HEK293 (cell line): ENCODE data around the gene CCR6.

Source experiments
- CTCF ChIA-PET: fragments of 350-600 bp; formaldehyde crosslinking; extraction: SDS; loops from one replicate; lab custom pipeline; 2021; ENCODE audit warnings: antibody characterized with exemption; lab: Yijun Ruan, JAX
- POLR2A ChIA-PET: fragments of 300-600 bp; formaldehyde crosslinking; extraction: SDS; loops from one replicate; lab custom pipeline; 2020; ENCODE audit warnings: antibody characterized with exemption, inconsistent platforms; lab: Yijun Ruan, JAX
- H3K27ac ChIP-seq: fragments of 200-500 bp; sonication (Bioruptor generic); 2 replicates; pipeline ENCODE4 v1.5.1; 2014; ENCODE audit warnings: low read depth, low read length, control low read depth, inconsistent platforms; ENCODE audit errors: extremely low read depth
- H3K36me3 ChIP-seq, 2 experiments: fragments of 200-500 bp in 1 of 2; sonication (Bioruptor generic) in 1 of 2; 1 replicate in 1 of 2; 2 replicates in 1 of 2; pipeline ENCODE4 v1.5.1; 2014 to 2017; ENCODE audit warnings: inconsistent platforms in 2 of 2, low read length in 2 of 2; ENCODE audit not compliant: control insufficient read depth in 2 of 2, insufficient read depth in 1 of 2
- H3K4me1 ChIP-seq: fragments of 200-500 bp; sonication (Bioruptor generic); 2 replicates; pipeline ENCODE4 v1.5.1; 2014; ENCODE audit warnings: mild to moderate bottlenecking, low read length, inconsistent platforms; ENCODE audit not compliant: control insufficient read depth, insufficient read depth
- H3K4me3 ChIP-seq: 2 replicates; pipeline ENCODE4 v1.5.1; 2011; ENCODE audit warnings: low read depth, mild to moderate bottlenecking, control low read depth, low read length, moderate library complexity
- H3K9me3 ChIP-seq: fragments of 200-500 bp; sonication (Bioruptor generic); 2 replicates; pipeline ENCODE4 v1.5.1; 2014; ENCODE audit warnings: low read depth, low read length, inconsistent platforms; ENCODE audit not compliant: control insufficient read depth, insufficient read depth
- BCL11B ChIP-seq: fragments of 450-650 bp; formaldehyde crosslinking; IDR thresholded peaks from 2 replicates; pipeline ENCODE4 v1.5.1; 2016; ENCODE audit warnings: low read depth, missing biosample characterization, missing genetic modification characterization
- CTCF ChIP-seq: fragments of 450-650 bp; formaldehyde crosslinking; IDR thresholded peaks from 2 replicates; pipeline ENCODE4 v1.5.1; 2016; ENCODE audit warnings: missing biosample characterization, missing genetic modification characterization
- FEZF1 ChIP-seq: fragments of 450-650 bp; formaldehyde crosslinking; IDR thresholded peaks from 2 replicates; pipeline ENCODE4 v1.5.1; 2016; ENCODE audit warnings: missing biosample characterization, missing genetic modification characterization
- PRDM10 ChIP-seq: fragments of 450-650 bp; formaldehyde crosslinking; IDR thresholded peaks from 2 replicates; pipeline ENCODE4 v1.5.1; 2016; ENCODE audit warnings: missing biosample characterization, missing genetic modification characterization
- SCRT1 ChIP-seq: fragments of 450-650 bp; formaldehyde crosslinking; IDR thresholded peaks from 2 replicates; pipeline ENCODE4 v1.5.1; 2016; ENCODE audit warnings: missing biosample characterization, missing genetic modification characterization, borderline replicate concordance
- ZFP69B ChIP-seq: fragments of 450-650 bp; formaldehyde crosslinking; IDR thresholded peaks from 2 replicates; pipeline ENCODE4 v1.5.1; 2016; ENCODE audit warnings: missing biosample characterization, missing genetic modification characterization
- ZNF10 ChIP-seq: fragments of 450-650 bp; formaldehyde crosslinking; IDR thresholded peaks from 2 replicates; pipeline ENCODE4 v1.5.1; 2017; ENCODE audit warnings: missing biosample characterization, missing genetic modification characterization
- ZNF114 ChIP-seq: fragments of 450-650 bp; formaldehyde crosslinking; IDR thresholded peaks from 2 replicates; pipeline ENCODE4 v1.5.0; 2017; ENCODE audit warnings: missing biosample characterization, missing genetic modification characterization
- ZNF175 ChIP-seq: fragments of 450-650 bp; formaldehyde crosslinking; IDR thresholded peaks from 2 replicates; pipeline ENCODE4 v1.5.1; 2016; ENCODE audit warnings: missing biosample characterization, missing genetic modification characterization
- ZNF214 ChIP-seq: fragments of 450-650 bp; formaldehyde crosslinking; IDR thresholded peaks from 2 replicates; pipeline ENCODE4 v1.5.1; 2017; ENCODE audit warnings: missing biosample characterization, mild to moderate bottlenecking, missing genetic modification characterization, borderline replicate concordance
- ZNF23 ChIP-seq: fragments of 450-650 bp; formaldehyde crosslinking; IDR thresholded peaks from 2 replicates; pipeline ENCODE4 v1.5.1; 2016; ENCODE audit warnings: missing biosample characterization, missing genetic modification characterization, borderline replicate concordance
- ZNF239 ChIP-seq: fragments of 450-650 bp; formaldehyde crosslinking; IDR thresholded peaks from 2 replicates; pipeline ENCODE4 v1.5.1; 2016; ENCODE audit warnings: missing biosample characterization, missing genetic modification characterization
- ZNF280D ChIP-seq: fragments of 450-650 bp; formaldehyde crosslinking; IDR thresholded peaks from 2 replicates; pipeline ENCODE4 v1.5.1; 2016; ENCODE audit warnings: missing biosample characterization, missing genetic modification characterization
- ZNF302 ChIP-seq: fragments of 450-650 bp; formaldehyde crosslinking; IDR thresholded peaks from 2 replicates; pipeline ENCODE4 v1.5.1; 2016; ENCODE audit warnings: missing biosample characterization, missing genetic modification characterization, low read depth
- ZNF366 ChIP-seq: fragments of 450-650 bp; formaldehyde crosslinking; conservative IDR thresholded peaks from 2 replicates; pipeline ENCODE4 v1.5.1; 2016; ENCODE audit warnings: missing biosample characterization, missing genetic modification characterization
- ZNF473 ChIP-seq: fragments of 450-650 bp; formaldehyde crosslinking; IDR thresholded peaks from 2 replicates; pipeline ENCODE4 v1.5.1; 2017; ENCODE audit warnings: missing biosample characterization, missing genetic modification characterization
- ZNF501 ChIP-seq: fragments of 450-650 bp; formaldehyde crosslinking; IDR thresholded peaks from 2 replicates; pipeline ENCODE4 v1.5.1; 2016; ENCODE audit warnings: missing biosample characterization, missing genetic modification characterization
- ZNF521 ChIP-seq: fragments of 450-650 bp; formaldehyde crosslinking; IDR thresholded peaks from 2 replicates; pipeline ENCODE4 v1.5.1; 2017; ENCODE audit warnings: missing biosample characterization, mild to moderate bottlenecking, missing genetic modification characterization
- ZNF776 ChIP-seq: fragments of 450-650 bp; formaldehyde crosslinking; IDR thresholded peaks from 2 replicates; pipeline ENCODE4 v1.5.0; 2017; ENCODE audit warnings: missing biosample characterization, missing genetic modification characterization, borderline replicate concordance
- ZNF791 ChIP-seq: fragments of 450-650 bp; formaldehyde crosslinking; IDR thresholded peaks from 2 replicates; pipeline ENCODE4 v1.5.1; 2016; ENCODE audit warnings: missing biosample characterization, missing genetic modification characterization
- ZNF830 ChIP-seq: fragments of 450-650 bp; IDR thresholded peaks from 2 replicates; pipeline ENCODE4 v1.5.0; 2018; ENCODE audit warnings: missing biosample characterization, missing genetic modification characterization, low read depth, mild to moderate bottlenecking, moderate library complexity
- TF ChIP-seq, protein P1 (sequence below): fragments of 450-650 bp; formaldehyde crosslinking; IDR thresholded peaks from 2 replicates; pipeline ENCODE4 v1.5.1; 2016; ENCODE audit warnings: missing biosample characterization, missing genetic modification characterization

Gene CCR6

DNA sequence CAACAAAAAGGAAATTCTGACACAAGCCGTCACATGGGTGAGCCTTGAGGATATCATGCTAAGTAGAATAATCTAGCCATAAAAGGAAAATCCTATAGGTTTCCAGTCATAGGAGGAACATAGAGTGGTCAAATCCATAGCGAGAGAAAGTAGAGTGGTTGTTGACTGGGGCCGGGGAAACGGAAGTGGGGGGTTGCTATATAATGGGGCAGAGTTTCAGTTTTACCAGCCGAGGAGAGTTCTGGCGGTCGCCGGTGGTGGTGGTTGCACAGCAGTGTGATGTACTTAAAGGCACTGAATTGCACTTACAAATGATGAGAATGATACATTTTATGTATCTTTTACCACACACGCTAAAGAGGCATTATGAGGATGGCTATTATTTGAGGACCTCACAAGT, 30.0 kb downstream of the CCR6 start (continued):
- TF ChIP-seq ZNF366 (tag by site-specific recombination) (no peak), ZFP69B (tag by site-specific recombination) (no peak)

- no peaks in the 10 kb centered on the region for H3K4me1 ChIP-seq
- no peak overlapping the region for H3K4me3 ChIP-seq
- TF ChIP-seq ZNF473 (tag by site-specific recombination) (no peak), ZNF302 (tag by site-specific recombination) (no peak), ZNF776 (no peak), ZNF521 (no peak), BCL11B (tag by site-specific recombination) (no peak), PRDM10 (no peak), ZNF23 (tag by site-specific recombination) (no peak), ZNF10 (tag by site-specific recombination) (no peak), ZNF791 (tag by site-specific recombination) (no peak), CTCF (tag by site-specific recombination) (no peak)
- H3K9me3 ChIP-seq: no peaks in the 10 kb centered on the region
- CTCF ChIA-PET: no interaction called here
- H3K36me3 ChIP-seq: no peaks in the 10 kb centered on the region
- POLR2A ChIA-PET: no interaction called here
- H3K27ac ChIP-seq: no peak overlapping the region
Measured at GRCh38 chr6:167153521-167153959, 30.6 kb downstream of the CCR6 start.

DNA sequence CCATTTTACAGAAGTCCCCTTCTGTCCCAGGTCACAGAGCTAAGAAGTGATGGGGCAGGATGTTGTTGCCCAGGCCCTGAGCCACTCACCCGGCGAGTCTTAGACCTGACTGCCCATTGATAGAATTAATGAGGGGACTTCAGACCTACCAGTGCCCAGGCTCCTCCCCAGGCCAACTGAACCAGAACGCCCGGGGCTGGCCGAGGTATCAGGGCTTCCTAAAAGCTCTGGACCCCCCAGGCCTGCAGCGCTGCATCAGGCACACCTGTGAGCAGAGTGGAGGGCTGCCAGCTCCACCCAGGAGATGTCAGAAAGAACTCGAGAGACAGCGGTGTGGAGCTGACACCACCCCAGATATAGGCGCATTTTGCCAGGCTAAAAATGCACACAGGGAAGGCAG, 31.4 kb downstream of the CCR6 start:
- TF ChIP-seq ZNF280D (tag by site-specific recombination) (no peak), ZNF501 (tag by site-specific recombination) (no peak), FEZF1 (no peak), ZNF175 (tag by site-specific recombination) (no peak), ZNF114 (no peak), SCRT1 (tag by site-specific recombination) (no peak), ZNF214 (tag by site-specific recombination) (no peak), ZNF830 (tag by site-specific recombination) (no peak), ZNF239 (tag by site-specific recombination) (no peak)
- TF ChIP-seq, protein P1, sequence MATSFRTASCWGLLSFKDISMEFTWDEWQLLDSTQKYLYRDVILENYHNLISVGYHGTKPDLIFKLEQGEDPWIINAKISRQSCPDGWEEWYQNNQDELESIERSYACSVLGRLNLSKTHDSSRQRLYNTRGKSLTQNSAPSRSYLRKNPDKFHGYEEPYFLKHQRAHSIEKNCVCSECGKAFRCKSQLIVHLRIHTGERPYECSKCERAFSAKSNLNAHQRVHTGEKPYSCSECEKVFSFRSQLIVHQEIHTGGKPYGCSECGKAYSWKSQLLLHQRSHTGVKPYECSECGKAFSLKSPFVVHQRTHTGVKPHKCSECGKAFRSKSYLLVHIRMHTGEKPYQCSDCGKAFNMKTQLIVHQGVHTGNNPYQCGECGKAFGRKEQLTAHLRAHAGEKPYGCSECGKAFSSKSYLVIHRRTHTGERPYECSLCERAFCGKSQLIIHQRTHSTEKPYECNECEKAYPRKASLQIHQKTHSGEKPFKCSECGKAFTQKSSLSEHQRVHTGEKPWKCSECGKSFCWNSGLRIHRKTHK (tag by site-specific recombination): no peak
- Histone ChIP-seq H3K27ac (no peak overlapping the region), H3K4me3 (no peak overlapping the region), H3K36me3 (no peaks in the 10 kb centered on the region), H3K4me1 (no peaks in the 10 kb centered on the region), H3K9me3 (no peaks in the 10 kb centered on the region)
- ChIA-PET POLR2A (no interaction called here), CTCF (interaction anchor here (1.2 kb wide), 1 partner anchor 12 kb away, joined by 3 read pairs; no protein-coding TSS in a partner anchor)
